22Rv1 (cell line): ENCODE measurements around the gene SDK1.

Source experiments
- H3K27ac ChIP-seq: fragments of 450-650 bp; 2 replicates; pipeline ENCODE4 v1.5.1; 2017
- CTCF ChIP-seq: fragments of 450-650 bp; IDR thresholded peaks from 2 replicates; pipeline ENCODE4 v1.5.1; 2017; ENCODE audit warnings: mild to moderate bottlenecking
- ZFX ChIP-seq: fragments of 450-650 bp; IDR thresholded peaks from 2 replicates; pipeline ENCODE4 v1.6.1; 2017; ENCODE audit warnings: antibody characterized with exemption, borderline replicate concordance

The SDK1 gene

DNA sequence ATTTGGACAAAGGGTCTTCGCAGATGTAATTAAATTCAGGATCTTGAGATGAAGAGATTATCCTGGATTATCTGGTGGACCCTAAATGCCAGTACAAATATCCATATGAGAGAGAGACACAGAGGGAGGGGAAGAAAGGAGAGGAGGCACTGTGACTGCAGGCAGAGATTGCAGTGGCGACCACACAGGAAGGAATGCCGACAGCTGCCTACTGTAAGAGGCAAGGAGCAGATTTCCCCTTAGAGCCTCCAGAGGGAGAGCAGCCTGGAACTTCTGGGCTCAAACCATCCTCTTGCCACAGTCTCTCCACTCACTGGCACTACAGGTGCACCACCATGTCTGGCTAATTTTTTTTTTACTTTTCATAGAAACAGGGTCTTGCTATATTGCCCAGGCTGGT is 152.3 kb downstream of the SDK1 start:
- TF ChIP-seq ZFX = no peak
- TF ChIP-seq CTCF = no peak
- H3K27ac ChIP-seq = no peak overlapping the region

- no peak for TF ChIP-seq CTCF
- no peak for TF ChIP-seq ZFX
- H3K27ac ChIP-seq = no peak overlapping the region
Measured at GRCh38 chr7:3455806-3456595, 154.9 kb downstream of the SDK1 start.

- H3K27ac ChIP-seq = no peak overlapping the region
- TF ChIP-seq ZFX = no peak
- TF ChIP-seq CTCF = no peak
Measured at GRCh38 chr7:3459111-3459510, 158.1 kb downstream of the SDK1 start.

- TF ChIP-seq ZFX (no peak), CTCF (no peak)
Measured at GRCh38 chr7:3461923-3462322, 160.9 kb downstream of the SDK1 start.

DNA sequence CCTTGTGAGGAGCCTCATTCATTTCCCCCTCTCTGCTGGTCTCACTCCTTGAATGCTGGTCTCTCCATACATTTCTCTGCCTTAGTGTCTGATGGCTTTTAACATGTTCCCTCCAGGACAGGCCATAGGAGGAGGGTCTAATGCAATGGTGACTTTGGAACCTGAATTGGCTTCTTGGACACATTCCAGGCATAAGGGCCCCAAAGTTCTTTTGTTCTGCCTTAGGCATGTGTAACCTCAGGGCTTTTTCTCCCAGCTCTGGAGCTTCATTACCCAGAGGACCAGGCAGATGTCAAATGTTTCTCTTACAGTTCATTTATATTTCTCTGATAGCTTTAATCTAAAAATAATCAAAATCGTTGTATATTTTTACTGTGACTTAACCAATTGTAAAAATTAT is 162.6 kb downstream of the SDK1 start:
- no peak overlapping the region for H3K27ac ChIP-seq
- no peak for TF ChIP-seq ZFX
- TF ChIP-seq CTCF = no peak

More at GRCh38 chr7:3461923-3462322, 160.9 kb downstream of the SDK1 start:
- no peak overlapping the region for H3K27ac ChIP-seq

DNA sequence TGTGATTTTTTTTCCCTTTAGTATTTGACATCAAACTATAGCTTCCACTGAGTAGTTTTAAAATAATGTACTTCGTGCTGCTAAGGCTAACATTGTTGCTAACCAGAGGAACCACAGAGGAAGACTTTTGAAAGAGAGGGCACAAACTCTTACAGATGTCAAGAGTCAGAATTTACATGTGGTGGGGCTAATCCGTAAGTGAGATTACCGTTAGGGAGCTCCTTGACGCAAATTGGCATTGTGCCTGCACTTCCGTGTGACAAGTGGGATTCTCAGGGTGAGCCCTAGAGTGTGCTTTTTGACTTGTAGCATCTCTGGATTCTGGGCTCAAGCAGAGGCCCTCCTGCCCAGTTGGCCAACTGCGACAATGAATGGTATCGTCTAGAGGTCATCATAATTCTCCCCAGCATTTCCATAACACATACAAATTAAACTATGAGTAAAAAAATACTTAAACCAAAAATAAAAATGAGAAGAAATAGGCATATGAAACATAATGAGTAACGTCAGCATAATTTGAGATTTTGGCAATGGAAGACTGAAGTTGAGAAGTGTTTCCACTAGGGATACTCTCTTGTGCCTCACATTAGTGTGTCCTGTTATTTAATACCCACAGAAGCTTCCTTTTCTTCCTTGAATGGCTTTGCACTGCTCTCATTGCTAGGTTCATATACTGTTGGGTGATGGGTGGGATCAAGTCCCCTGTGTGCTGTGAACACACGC is 164.0 kb downstream of the SDK1 start:
- TF ChIP-seq ZFX (no peak), CTCF (no peak)
- no peak overlapping the region for H3K27ac ChIP-seq

DNA sequence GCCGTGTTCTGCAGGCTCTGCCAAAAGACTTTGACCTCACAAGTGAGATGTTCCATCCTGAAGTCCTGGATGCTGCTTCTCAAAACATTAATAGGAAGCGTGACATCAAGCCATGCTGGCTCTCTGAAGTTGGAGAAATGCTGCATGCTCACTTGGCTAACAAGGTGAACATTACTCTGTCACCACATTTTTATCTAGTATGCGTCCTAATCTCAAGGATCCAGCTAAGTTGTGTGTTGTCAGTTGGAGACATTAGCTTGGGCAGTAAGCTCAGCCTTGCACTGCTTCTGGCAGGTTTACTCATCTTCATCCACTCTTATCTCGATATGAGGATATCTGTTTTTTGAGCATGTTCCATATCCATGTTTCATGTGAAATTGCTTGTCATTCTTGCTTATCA is 165.2 kb downstream of the SDK1 start:
- no peak overlapping the region for H3K27ac ChIP-seq
- no peak for TF ChIP-seq CTCF
- TF ChIP-seq ZFX = no peak
